Measurements from ENCODE around the gene ASH1L.
"Not testable (repeated sequence)": the region's sequence is repeated elsewhere in the genome, so short reads cannot be mapped to it uniquely, and the experiment has no call there.

Gene ASH1L

DNA sequence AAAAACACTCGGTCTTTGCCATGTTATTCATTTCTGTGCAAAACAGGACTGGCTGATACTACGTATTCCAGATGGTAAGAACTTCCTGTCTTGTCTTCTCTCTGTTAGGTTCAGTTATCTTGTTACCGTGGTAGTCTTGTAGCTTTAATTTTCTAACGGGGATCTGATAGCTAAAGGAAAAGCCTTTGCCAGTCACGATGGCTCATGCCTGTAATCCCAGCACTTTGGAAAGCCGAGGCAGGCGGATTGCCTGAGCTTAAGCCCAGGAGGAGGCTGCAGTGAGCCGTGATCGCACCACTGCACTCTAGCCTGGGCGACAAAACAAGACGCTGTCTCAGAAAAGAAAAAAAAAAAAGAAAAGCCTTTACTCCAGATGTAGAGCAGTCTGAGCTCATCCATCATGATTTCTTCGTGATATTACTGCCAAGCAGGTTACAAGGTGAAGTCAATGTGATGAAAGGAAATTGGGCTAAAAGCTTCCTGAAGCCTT lies 36.3 kb upstream of the ASH1L start:
- no peak for TF ChIP-seq CTCF (IDR thresholded peaks at IDR 0.05; ENCODE audit: insufficient read depth, low read depth, low read length, missing control alignments)
- H3K4me3 ChIP-seq (ENCODE audit: low read length): no peak overlapping the region
- DNase-seq (ENCODE audit: low read depth): peak; percentile 12

- no peak for TF ChIP-seq CTCF (IDR thresholded peaks at IDR 0.05; ENCODE audit: insufficient read depth, low read depth, low read length, missing control alignments)
- no peak overlapping the region for H3K4me3 ChIP-seq (ENCODE audit: low read length)
- DNase-seq (ENCODE audit: low read depth): no peak
Observed at GRCh38 chr1:155596864-155597263, 34.3 kb upstream of the ASH1L start.

GRCh38 chr1:155595877-155596474 lies 33.4 kb upstream of the ASH1L start:
- not testable (repeated sequence) for DNase-seq (ENCODE audit: low read depth); H3K4me3 ChIP-seq (ENCODE audit: low read length)

GRCh38 chr1:155591770-155592169 lies 29.2 kb upstream of the ASH1L start:
- DNase-seq (ENCODE audit: low read depth): peak; percentile 71
- H3K4me3 ChIP-seq (ENCODE audit: low read length): no peak overlapping the region
- peak; percentile 58 for TF ChIP-seq CTCF (IDR thresholded peaks at IDR 0.05; ENCODE audit: insufficient read depth, low read depth, low read length, missing control alignments)

DNA sequence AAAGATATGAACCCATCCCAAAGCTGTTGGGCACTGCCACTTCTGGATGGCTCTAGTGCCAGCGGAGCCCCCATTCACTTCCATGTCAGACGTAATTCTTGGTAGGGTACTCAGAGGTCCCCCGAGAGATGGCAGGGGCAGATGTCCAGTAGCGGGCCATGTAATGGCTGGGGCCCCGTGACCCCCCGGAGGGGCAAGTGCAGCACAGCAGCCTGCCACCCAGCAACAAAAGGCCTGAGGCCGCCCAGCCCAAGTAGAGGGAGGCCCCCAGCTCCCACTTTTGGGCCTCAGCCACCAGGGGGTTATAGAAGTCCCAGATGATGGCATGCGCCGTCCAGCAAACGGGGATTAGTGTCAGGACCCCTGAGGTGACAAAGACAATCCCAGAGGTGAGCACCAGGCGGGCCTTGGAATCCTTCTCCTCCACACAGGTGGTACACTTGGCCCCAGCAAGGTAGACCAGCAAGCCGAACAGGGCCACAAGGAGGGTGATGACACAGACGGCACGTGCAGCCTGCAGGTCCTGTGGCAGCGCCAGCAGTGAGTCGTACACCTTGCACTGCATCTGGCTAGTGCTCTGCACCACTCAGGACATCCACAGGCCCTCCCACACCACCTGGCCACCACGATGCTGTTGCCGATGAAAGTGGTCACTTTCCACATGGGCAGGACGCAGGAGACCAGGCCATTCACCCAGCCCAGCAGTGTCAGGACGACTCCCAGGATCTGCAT lies 28.1 kb upstream of the ASH1L start:
- not testable (repeated sequence) for H3K4me3 ChIP-seq (ENCODE audit: low read length); DNase-seq (ENCODE audit: low read depth)

GRCh38 chr1:155589282-155589681 lies 26.7 kb upstream of the ASH1L start:
- DNase-seq (ENCODE audit: low read depth); H3K4me3 ChIP-seq (ENCODE audit: low read length): not testable (repeated sequence)

- H3K4me3 ChIP-seq (ENCODE audit: low read length); DNase-seq (ENCODE audit: low read depth): not testable (repeated sequence)
Observed at GRCh38 chr1:155583846-155584245, 21.2 kb upstream of the ASH1L start.

- H3K4me3 ChIP-seq (ENCODE audit: low read length); DNase-seq (ENCODE audit: low read depth): not testable (repeated sequence)
Observed at GRCh38 chr1:155575608-155576007, 13.0 kb upstream of the ASH1L start.

DNA sequence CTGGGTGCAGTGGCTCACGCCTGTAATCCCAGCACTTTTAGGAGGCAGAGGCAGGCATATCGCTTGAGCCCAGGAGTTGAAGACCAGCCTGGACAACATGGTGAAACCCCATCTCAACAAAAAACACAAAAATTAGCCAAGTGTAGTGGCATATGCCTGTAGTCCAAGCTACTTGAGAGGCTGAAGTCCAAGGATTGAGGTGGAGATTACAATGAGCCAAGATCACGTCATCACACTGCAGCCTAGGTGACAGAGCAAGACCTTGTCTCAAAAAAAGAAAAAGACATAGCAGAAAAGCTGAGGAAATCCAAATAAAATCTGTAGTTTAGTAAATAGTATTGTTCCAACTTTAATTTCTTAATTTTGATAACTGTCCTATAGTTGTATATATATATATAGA lies 11.5 kb upstream of the ASH1L start:
- DNase-seq (ENCODE audit: low read depth): no peak
- TF ChIP-seq CTCF (IDR thresholded peaks at IDR 0.05; ENCODE audit: insufficient read depth, low read depth, low read length, missing control alignments): no peak
- no peak overlapping the region for H3K4me3 ChIP-seq (ENCODE audit: low read length)

- TF ChIP-seq CTCF (IDR thresholded peaks at IDR 0.05; ENCODE audit: insufficient read depth, low read depth, low read length, missing control alignments): no peak
- H3K4me3 ChIP-seq (ENCODE audit: low read length): no peak overlapping the region
- no peak for DNase-seq (ENCODE audit: low read depth)
Observed at GRCh38 chr1:155570593-155570990, 8.0 kb upstream of the ASH1L start.
